Cardiac muscle cell (in vitro differentiated cells and primary cell): ENCODE data around the gene ADCY5. TPM values are rescaled to one million over a fixed set of nuclear protein-coding genes. Genes with fewer than 3 reads are reported as not detected.

Experiments
- DNase-seq, 2 donors: peaks; one replicate each; pipeline versions ENCODE4 v3.0.0 to v3.0.0-alpha.2; 2010 to 2017; ENCODE audit warnings: low read depth in 1 of 2, low spot score in 1 of 2
- H3K27ac ChIP-seq: fragments of 200-600 bp; sonication (generic); 2 replicates; pipeline ENCODE4 v1.5.1; 2016
- H3K27me3 ChIP-seq: fragments of 200-600 bp; sonication (generic); 2 replicates; pipeline ENCODE4 v1.6.0; 2016; ENCODE audit warnings: control low read depth
- H3K36me3 ChIP-seq: fragments of 200-600 bp; sonication (generic); 2 replicates; pipeline ENCODE4 v1.5.1; 2016; ENCODE audit warnings: control low read depth
- H3K4me1 ChIP-seq: fragments of 200-600 bp; sonication (generic); 2 replicates; pipeline ENCODE4 v1.8.1; 2017; ENCODE audit warnings: low read depth, mild to moderate bottlenecking, mixed run types
- H3K4me3 ChIP-seq: fragments of 200-600 bp; sonication (generic); 2 replicates; pipeline ENCODE4 v1.5.1; 2016; ENCODE audit warnings: mild to moderate bottlenecking
- H3K9me3 ChIP-seq: fragments of 200-600 bp; sonication (generic); 2 replicates; pipeline ENCODE4 v1.5.1; 2017; ENCODE audit warnings: low read depth, mild to moderate bottlenecking, control low read depth
- polyA plus RNA-seq: library from polyadenylated mRNA; unstranded; fragments of >200 nt; fragmentation: Nextera tagmentation; extraction: Ambion mirVana; gene quantifications from 2 replicates; pipeline ENCODE4 v1.2.1, GENCODE V29; 2016
- total RNA-seq: library from RNA; depleted of rRNA; stranded (reverse); fragments of >200 nt; gene quantifications from 2 replicates; pipeline ENCODE4 v1.2.3, GENCODE V29; 2016
- TF ChIP-seq, protein P1 (sequence below): IDR thresholded peaks from 2 replicates; pipeline ENCODE4 v1.5.1; 2012; ENCODE audit warnings: low read depth, mild to moderate bottlenecking, low read length

The ADCY5 gene
- total and polyA plus RNA-seq, 2 experiments from 2014 or later: 38.4 to 93.7 TPM

DNA sequence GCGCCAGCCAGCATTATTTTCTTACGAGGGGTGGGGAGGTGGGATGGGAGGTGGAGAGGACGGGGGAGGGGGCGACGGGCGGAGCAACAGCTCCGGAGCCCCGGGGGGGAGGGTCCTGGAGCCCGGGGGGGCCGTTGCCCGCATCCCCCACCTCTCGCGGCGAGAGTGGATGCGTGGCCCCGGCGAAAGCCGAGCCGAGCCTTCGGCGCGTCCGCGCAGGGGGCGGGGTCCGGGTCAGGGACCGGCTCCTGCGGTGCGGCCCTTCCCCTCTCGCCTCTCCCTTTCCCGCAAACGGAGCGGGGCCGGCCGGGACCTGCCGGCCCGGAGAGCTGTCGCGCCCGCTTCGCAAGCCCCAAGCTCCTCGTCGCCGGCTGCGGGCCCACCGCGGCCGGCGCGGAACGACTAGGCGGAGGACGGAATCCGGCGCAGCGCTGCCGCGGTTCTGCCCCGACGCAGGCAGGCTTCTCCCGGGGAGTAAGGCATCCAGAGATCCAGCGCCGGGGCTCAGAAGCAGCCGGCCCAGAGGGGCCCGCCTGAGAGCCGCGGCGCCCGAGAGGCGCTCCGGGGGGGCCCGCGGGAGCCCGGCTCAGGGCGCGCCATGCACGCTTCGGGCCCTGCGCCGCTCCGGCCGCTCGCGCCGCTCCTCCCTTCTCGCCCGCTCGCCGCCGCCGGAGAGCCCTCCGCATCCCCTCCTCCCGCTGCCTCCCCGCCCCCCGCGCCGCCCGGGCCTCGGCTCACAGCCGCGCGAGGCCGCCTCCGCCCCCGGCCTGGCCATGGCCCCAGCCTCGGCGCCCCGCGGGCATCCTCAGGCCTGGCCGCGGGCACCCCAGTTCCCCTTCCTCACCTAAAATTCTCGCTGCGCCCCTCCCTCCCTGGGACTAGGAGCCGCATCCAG is 459 bp upstream of the ADCY5 start:
- H3K4me1 ChIP-seq: peaks cover 15% of the 10 kb centered on the region
- peak; percentile 38 to 72 for DNase-seq
- peaks cover 18% of the 10 kb centered on the region for H3K27me3 ChIP-seq
- H3K27ac ChIP-seq: peak overlapping the region; percentile 80
- TF ChIP-seq, protein P1, sequence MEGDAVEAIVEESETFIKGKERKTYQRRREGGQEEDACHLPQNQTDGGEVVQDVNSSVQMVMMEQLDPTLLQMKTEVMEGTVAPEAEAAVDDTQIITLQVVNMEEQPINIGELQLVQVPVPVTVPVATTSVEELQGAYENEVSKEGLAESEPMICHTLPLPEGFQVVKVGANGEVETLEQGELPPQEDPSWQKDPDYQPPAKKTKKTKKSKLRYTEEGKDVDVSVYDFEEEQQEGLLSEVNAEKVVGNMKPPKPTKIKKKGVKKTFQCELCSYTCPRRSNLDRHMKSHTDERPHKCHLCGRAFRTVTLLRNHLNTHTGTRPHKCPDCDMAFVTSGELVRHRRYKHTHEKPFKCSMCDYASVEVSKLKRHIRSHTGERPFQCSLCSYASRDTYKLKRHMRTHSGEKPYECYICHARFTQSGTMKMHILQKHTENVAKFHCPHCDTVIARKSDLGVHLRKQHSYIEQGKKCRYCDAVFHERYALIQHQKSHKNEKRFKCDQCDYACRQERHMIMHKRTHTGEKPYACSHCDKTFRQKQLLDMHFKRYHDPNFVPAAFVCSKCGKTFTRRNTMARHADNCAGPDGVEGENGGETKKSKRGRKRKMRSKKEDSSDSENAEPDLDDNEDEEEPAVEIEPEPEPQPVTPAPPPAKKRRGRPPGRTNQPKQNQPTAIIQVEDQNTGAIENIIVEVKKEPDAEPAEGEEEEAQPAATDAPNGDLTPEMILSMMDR: no peak
- H3K9me3 ChIP-seq: no peaks in the 10 kb centered on the region
- H3K4me3 ChIP-seq: peak overlapping the region; percentile 96
- no peaks in the 10 kb centered on the region for H3K36me3 ChIP-seq

DNA sequence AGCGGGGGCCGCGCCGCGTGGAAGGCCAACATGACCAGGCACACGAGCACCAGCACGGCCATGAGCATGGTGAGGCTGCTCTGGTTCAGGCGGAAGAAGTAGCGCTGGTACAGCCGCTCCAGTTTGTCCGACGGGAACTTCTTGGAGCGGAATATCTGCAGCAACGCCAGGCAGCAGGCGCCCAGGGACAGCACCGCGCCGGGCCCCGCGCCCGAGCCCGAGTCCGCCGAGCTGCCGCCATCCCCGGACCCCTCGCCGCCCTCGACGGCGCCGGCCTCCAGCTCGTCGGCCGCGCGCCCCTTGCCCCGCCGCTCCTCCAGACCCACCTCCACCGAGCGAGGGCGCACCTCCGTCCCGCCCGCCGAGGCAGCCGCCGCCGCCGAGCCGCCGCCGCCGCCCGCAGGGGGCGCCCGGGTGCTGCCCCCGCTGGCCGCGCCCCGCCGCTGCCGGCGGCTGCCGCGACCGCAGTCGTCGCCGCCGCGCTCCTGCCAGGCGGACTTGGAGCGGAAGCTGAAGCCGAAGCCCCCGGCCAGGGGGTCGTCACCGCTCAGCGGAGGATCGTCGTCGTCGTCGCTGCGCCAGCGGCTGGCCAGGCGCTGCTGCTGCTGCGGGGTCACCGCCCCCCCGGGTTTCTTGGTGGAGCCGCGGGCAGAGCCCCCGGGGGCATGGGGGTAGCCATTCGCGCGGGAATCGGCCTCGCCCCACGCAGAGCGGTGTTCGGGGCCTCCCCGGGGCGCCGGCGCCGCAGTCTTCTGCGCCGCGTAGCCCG is 957 bp downstream of the ADCY5 start:
- Histone ChIP-seq H3K9me3 (no peaks in the 10 kb centered on the region), H3K27ac (peak overlapping the region; percentile 80), H3K36me3 (no peaks in the 10 kb centered on the region)

DNA sequence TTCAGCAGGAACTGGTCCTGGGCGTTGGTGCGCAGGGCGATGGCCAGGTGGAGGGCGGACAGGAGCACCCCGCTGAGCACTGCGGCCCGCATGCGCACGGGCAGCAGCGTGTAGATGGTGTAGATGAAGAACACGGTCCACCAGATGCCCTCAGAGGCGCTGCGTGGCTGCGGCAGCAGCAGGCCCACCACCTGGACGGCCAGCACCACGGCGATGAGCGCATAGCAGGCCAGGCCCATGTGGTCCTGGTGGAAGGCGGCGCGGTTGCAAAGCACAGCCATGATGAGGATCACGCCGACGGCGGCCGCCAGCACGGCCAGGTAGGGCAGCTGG is 1.5 kb downstream of the ADCY5 start:
- peaks cover 18% of the 10 kb centered on the region for H3K27me3 ChIP-seq
- DNase-seq: no peak
- H3K4me1 ChIP-seq: peaks cover 15% of the 10 kb centered on the region
- peak overlapping the region; percentile 37 for H3K4me3 ChIP-seq
- TF ChIP-seq, protein P1: no peak
- H3K36me3 ChIP-seq: no peaks in the 10 kb centered on the region
- no peak overlapping the region for H3K27ac ChIP-seq
- H3K9me3 ChIP-seq: no peaks in the 10 kb centered on the region

More for the DNA sequence above, 957 bp downstream of the ADCY5 start:
- Histone ChIP-seq H3K27me3 (peaks cover 18% of the 10 kb centered on the region), H3K4me3 (peak overlapping the region; percentile 96), H3K4me1 (peaks cover 15% of the 10 kb centered on the region)
- TF ChIP-seq, protein P1: no peak
- peak in 1 of 2 donors; percentile 71 for DNase-seq

DNA sequence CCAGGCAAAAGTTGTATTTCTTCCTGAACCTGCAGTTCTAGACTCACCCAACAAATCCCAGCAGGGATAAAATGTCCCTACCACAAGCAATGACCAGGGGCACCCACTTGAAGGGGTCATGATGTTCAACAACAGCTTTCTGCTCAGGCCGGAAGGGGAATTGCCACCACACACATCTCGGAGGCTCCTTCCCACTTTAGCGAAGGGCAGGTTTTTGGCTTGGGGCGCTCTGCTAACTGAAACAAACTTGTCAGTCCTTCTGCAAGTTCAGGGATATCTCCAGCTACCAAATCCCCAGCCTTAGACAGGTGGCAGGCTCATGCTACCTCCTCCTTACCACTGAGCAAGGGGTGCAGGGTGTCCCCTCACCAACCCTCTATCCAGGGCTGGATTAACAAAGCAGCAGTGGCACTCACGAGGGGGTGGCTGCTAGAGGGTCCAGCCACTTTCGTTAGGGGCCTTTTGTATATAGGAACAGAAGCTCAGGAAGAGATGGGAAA is 2.2 kb downstream of the ADCY5 start:
- Histone ChIP-seq H3K9me3 (no peaks in the 10 kb centered on the region), H3K36me3 (no peaks in the 10 kb centered on the region), H3K27me3 (peaks cover 18% of the 10 kb centered on the region), H3K4me1 (peaks cover 15% of the 10 kb centered on the region), H3K27ac (no peak overlapping the region), H3K4me3 (peak overlapping the region; percentile 37)
- no peak for DNase-seq
- TF ChIP-seq, protein P1: no peak

DNA sequence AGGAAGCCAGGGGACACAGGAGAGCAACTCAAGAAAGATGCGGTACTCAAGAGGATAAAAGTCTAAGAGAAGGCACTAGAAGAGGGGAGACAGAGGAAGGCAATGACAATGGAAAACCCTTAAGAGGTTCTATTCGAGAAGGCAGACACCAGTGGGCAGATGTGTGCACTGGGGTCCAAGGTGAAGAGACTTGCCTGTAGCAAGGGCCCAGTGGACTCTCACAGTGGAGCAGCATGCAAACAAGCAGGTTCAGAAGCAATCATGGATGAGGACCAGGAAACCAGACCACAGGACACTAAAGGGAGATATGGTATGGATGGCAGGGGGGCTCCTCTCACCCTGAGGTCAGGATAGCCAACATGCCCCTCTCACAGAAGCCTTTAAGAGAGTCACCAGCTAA is 2.7 kb downstream of the ADCY5 start:
- peaks cover 18% of the 10 kb centered on the region for H3K27me3 ChIP-seq
- H3K36me3 ChIP-seq: no peaks in the 10 kb centered on the region
- DNase-seq: no peak
- no peaks in the 10 kb centered on the region for H3K9me3 ChIP-seq
- no peak overlapping the region for H3K27ac ChIP-seq
- H3K4me1 ChIP-seq: peaks cover 15% of the 10 kb centered on the region
- TF ChIP-seq, protein P1: no peak
- peak overlapping the region; percentile 37 for H3K4me3 ChIP-seq
